Measurements from ENCODE around the gene KLK10.
"Not testable (repeated sequence)": the region's sequence is repeated elsewhere in the genome, so short reads cannot be mapped to it uniquely, and the experiment has no call there.

The KLK10 gene

GRCh38 chr19:51000981-51001380, 18.5 kb downstream of the KLK10 start:
- no peak overlapping the region for H3K4me3 ChIP-seq (ENCODE audit: low read depth, low read length)
- in situ Hi-C loops (cut with HindIII; ENCODE audit: low pct_ligation_motif_present, low sequenced_read_pairs): no loop called here

GRCh38 chr19:51000426-51000825, 19.1 kb downstream of the KLK10 start:
- no peaks in the 10 kb centered on the region for H3K36me3 ChIP-seq (replicated peaks)
- no peaks in the 10 kb centered on the region for H3K27me3 ChIP-seq (replicated peaks)
- TF ChIP-seq CTCF (IDR thresholded peaks at IDR 0.05; ENCODE audit: low read depth, low read length, missing control alignments): no peak
- no peak for DNase-seq
- H3K4me3 ChIP-seq (ENCODE audit: low read depth, low read length): no peak overlapping the region
- in situ Hi-C loops (cut with HindIII; ENCODE audit: low pct_ligation_motif_present, low sequenced_read_pairs): no loop called here
- no peak overlapping the region for H3K27ac ChIP-seq

More at GRCh38 chr19:51000981-51001380, 18.5 kb downstream of the KLK10 start:
- Histone ChIP-seq H3K36me3 (replicated peaks) (no peaks in the 10 kb centered on the region), H3K27me3 (replicated peaks) (no peaks in the 10 kb centered on the region), H3K27ac (no peak overlapping the region)
- no peak for TF ChIP-seq CTCF (IDR thresholded peaks at IDR 0.05; ENCODE audit: low read depth, low read length, missing control alignments)
- no peak for DNase-seq

- no peaks in the 10 kb centered on the region for H3K27me3 ChIP-seq (replicated peaks)
- no peak for TF ChIP-seq CTCF (IDR thresholded peaks at IDR 0.05; ENCODE audit: low read depth, low read length, missing control alignments)
- in situ Hi-C loops (cut with HindIII; ENCODE audit: low pct_ligation_motif_present, low sequenced_read_pairs): no loop called here
- H3K27ac ChIP-seq: no peak overlapping the region
- no peaks in the 10 kb centered on the region for H3K36me3 ChIP-seq (replicated peaks)
- H3K4me3 ChIP-seq (ENCODE audit: low read depth, low read length): no peak overlapping the region
- DNase-seq: no peak
These were observed 20.8 kb downstream of the KLK10 start for GRCh38 chr19:50998686-50999085.

GRCh38 chr19:50998061-50998460, 21.4 kb downstream of the KLK10 start:
- Histone ChIP-seq H3K27me3 (replicated peaks) (no peaks in the 10 kb centered on the region), H3K27ac (no peak overlapping the region), H3K36me3 (replicated peaks) (no peaks in the 10 kb centered on the region), H3K4me3 (ENCODE audit: low read depth, low read length) (no peak overlapping the region)
- TF ChIP-seq CTCF (IDR thresholded peaks at IDR 0.05; ENCODE audit: low read depth, low read length, missing control alignments): no peak
- in situ Hi-C loops (cut with HindIII; ENCODE audit: low pct_ligation_motif_present, low sequenced_read_pairs): no loop called here
- DNase-seq: no peak

GRCh38 chr19:50994129-50994528, 25.4 kb downstream of the KLK10 start:
- Histone ChIP-seq H3K27me3 (replicated peaks) (no peaks in the 10 kb centered on the region), H3K36me3 (replicated peaks) (no peaks in the 10 kb centered on the region), H3K4me3 (ENCODE audit: low read depth, low read length) (no peak overlapping the region), H3K27ac (no peak overlapping the region)
- in situ Hi-C loops (cut with HindIII; ENCODE audit: low pct_ligation_motif_present, low sequenced_read_pairs): no loop called here
- TF ChIP-seq CTCF (IDR thresholded peaks at IDR 0.05; ENCODE audit: low read depth, low read length, missing control alignments): no peak
- DNase-seq: no peak

- no peak for DNase-seq
- in situ Hi-C loops (cut with HindIII; ENCODE audit: low pct_ligation_motif_present, low sequenced_read_pairs): no loop called here
- H3K4me3 ChIP-seq (ENCODE audit: low read depth, low read length): no peak overlapping the region
- H3K27me3 ChIP-seq (replicated peaks): no peaks in the 10 kb centered on the region
- no peak for TF ChIP-seq CTCF (IDR thresholded peaks at IDR 0.05; ENCODE audit: low read depth, low read length, missing control alignments)
- no peaks in the 10 kb centered on the region for H3K36me3 ChIP-seq (replicated peaks)
- no peak overlapping the region for H3K27ac ChIP-seq
These were observed 26.9 kb downstream of the KLK10 start for GRCh38 chr19:50992666-50993035.

GRCh38 chr19:50984416-50984815, 35.1 kb downstream of the KLK10 start:
- in situ Hi-C loops (cut with HindIII; ENCODE audit: low pct_ligation_motif_present, low sequenced_read_pairs); H3K27ac ChIP-seq; DNase-seq; H3K36me3 ChIP-seq (replicated peaks); H3K4me3 ChIP-seq (ENCODE audit: low read depth, low read length); H3K27me3 ChIP-seq (replicated peaks): not testable (repeated sequence)
